ENCODE data around the gene HORMAD1.
"Not testable (repeated sequence)": the region's sequence is repeated elsewhere in the genome, so short reads cannot be mapped to it uniquely, and the experiment has no call there.

The HORMAD1 gene, protein sequence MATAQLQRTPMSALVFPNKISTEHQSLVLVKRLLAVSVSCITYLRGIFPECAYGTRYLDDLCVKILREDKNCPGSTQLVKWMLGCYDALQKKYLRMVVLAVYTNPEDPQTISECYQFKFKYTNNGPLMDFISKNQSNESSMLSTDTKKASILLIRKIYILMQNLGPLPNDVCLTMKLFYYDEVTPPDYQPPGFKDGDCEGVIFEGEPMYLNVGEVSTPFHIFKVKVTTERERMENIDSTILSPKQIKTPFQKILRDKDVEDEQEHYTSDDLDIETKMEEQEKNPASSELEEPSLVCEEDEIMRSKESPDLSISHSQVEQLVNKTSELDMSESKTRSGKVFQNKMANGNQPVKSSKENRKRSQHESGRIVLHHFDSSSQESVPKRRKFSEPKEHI

DNA sequence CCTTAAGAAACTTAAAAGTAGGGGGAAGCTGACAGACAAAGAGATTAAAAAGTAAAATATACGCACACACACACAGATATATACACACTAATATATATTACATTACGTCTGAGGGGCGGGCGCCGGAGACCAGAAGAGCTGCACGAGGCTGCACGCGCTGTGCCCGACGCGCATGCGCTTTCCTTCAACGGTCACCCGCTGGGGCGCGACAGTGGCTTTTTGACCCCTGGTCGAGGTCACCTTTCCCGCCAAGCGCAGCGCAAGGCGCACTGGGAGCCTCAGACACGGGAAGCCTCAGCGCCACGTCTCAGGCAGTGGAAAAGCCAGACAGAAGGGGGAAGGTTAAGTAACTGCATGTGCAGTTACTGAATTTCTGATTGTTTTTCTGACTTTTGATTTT lies at the start of gene HORMAD1:
HORMAD1 (minus strand) TSS at position 193 of the 400 bp plus-strand sequence. CDS start 1,390 bp downstream, outside the sequence.
- no peak for DNase-seq

DNA sequence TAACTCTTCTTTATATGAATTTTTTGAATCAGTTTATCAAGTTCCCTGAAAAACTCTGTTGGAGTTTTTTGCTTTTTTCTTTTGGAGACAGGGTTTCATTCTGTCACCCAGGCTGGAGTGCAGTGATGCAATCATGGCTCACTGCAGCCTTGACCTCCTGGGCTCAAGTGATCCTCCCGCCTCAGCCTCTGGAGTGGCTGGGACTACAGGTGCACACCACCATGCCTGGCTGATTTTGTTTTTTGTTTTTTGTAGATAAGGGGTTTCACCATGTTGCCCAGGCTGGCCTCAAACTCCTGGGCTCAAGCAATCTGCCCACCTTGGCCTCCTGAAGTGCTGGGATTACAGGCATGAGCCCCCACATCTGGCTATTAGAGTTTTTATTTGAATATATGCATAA lies 47.0 kb upstream of the HORMAD1 start:
- DNase-seq = not testable (repeated sequence)

DNA sequence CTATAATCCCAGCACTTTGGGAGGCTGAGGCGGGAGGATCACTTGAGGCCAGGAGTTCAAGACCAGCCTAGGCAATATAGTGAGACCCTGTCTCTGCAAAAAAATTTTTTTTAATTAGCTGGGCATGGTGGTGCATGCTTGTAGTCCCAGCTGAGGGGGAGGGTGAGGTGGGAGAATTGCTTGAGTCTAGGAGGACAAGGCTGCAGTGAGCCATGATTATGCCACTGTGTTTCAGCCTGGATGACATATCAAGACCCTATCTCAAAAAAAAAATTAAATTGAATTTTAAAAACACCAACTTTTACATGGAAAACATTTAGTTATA lies 45.2 kb upstream of the HORMAD1 start:
- not testable (repeated sequence) for DNase-seq

DNA sequence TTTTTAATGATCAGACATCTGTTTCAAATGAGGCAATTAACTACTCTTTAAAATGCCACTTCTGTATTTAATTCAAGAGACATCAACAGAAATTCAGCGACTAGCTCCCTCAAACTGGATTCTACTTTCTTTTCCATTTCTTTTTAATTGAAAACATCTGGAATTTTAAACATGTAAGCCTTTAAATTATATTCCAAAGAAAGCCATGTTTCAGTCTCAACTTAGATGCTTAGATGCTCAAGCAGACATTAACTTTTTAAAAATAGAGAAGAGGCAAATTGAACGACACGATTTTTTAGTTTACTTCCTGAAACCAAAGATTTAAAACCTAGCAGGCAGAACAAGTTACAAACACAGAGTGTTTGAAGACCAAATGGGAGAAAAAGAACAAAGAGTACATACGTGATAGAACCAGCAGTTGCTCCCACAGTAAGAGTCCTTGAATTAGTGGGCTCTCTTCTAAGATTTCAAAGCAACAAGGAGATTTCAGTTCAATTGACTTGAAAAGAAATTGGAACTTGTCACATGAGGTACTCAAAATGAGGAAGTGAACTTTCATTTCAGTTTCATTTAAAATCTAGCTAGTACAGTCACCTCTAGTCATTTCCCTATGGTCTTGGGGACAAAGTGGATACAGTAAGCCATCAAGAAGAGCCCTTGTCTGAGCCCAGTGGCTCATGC lies 44.7 kb upstream of the HORMAD1 start, which contains the start of gene CTSS:
CTSS (minus strand) TSS at position 483 of the 681 bp plus-strand sequence. CDS start 1,015 bp downstream, outside the sequence.
- no peak for DNase-seq

DNA sequence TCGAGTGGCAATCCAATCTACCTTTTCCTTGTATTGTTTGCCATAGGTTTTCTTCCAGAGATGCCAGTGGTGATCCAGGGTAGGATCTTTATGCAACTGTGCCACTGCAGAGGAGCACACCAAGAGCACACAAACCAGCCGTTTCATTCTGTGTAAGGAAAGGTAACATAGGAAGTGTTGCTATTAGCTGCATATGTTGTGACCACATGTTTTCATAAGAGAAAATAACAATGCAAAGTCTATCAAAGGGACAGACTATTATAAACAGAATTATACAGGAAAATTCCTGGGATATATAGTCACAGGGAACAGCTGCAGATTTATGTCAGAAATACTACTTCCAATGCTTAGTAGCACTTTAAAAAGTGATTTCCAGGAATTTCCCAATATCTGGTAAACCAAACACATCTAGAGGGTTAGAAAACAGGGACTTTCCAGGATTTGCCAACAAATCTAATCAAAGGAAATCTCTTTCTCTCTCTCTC lies 44.0 kb upstream of the HORMAD1 start:
- DNase-seq = no peak

DNA sequence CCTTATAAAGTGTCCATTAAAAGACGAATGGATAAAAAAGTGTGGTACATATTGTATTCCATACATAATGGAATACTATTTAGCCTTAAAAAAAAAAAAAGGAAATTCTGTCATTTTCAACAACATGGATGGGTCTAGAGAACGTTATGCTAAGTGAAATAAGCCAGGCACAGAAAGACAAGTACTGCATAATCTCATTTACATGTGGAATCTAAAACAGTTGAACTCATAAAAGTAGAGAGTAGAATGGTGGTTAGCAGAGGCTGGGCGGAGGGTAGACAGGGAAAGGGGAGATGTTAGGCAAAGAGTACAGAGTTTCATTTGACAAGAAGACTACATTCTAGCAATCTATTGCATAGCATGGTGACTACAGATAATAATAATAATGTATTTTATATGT lies 42.3 kb upstream of the HORMAD1 start:
- no peak for DNase-seq

DNA sequence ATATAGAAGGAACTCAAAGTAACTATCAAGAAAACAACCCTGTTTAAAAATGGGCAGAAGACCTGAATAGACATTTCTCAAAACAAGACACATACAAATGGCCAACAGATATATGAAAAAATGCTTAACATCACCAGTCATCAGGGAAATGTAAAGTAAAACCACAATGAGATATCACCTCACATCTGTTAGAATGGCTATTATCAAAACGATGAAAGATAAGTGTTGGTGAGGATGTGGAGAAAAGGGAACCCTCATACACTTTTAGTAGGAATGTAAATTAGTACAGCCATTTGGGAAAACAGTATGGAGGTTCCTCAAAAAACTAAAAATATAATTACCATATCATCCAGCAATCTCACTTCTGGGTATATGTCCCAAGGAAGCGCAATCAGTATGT lies 41.9 kb upstream of the HORMAD1 start:
- DNase-seq = no peak

DNA sequence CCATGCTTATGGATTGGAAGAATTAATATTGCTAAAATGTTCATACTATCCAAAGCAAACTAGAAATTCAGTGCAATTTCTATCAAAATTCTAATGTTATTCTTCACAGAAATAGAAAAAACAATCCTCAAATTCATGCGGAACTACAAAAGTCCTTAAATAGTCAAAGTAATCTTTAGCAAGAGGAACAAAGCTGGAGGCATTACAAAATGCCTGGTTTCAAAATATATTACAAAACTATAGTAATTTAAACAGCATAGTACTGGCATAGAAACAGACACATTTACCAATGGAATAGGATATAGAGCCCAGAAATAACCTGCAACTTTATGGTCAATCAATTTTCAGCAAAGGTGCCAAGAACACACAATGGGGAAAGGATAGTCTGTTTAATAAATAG lies 41.1 kb upstream of the HORMAD1 start:
- DNase-seq = no peak

DNA sequence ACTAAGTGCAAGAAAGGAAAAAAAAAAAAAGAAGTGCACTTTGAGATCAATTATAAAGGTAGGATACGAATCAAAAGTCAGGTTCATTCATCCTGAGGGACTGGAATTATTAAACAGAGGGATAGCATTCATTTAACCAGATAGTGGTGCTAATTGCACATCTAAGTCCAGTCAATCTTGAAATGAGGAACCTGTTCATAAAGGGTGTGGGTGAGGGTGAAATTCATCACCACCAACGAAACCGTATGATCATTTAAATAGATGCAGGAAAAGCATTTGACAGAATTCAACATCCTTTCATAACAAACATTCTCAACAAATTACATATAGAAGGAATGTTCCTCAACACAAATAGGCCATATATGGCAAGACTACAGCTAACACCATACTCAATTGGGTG lies 39.3 kb upstream of the HORMAD1 start:
- no peak for DNase-seq

DNA sequence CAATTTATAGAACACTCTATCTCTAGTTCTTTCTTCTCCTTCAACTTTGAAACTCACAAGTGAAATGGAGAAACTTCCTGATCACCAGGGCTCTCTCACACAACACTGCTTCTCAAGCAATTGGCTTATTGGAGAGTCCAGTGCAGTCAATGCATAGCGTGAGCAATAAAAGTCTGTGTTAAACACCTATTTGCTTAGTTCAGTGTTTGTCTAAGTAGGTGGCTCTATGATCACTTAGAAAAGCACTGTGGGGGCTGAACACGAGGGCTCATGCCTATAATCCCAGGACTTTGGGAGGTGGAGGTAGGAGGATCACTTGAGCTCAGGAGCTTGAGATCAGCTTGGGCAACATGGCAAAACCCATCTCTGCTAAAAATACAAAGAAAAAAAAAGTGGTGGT lies 32.7 kb upstream of the HORMAD1 start:
- DNase-seq = no peak

DNA sequence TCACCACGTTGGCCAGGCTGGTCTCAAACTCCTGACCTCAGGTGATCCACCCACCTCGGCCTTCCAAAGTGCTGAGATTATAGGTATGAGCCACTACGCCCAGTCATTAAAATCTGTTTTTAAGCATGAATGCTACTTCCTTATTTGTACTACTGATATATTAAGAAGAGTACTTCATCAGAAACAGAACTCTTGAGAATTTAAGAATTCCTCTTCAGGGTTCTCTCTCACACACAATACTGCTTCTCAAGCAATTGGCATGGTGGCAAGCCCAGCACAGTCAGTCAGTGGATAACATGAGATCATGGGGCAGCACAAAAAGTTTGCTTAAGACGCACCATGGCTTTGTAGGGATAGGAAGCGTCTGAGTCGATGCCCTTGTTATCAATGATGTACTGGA lies 30.7 kb upstream of the HORMAD1 start:
- no peak for DNase-seq

DNA sequence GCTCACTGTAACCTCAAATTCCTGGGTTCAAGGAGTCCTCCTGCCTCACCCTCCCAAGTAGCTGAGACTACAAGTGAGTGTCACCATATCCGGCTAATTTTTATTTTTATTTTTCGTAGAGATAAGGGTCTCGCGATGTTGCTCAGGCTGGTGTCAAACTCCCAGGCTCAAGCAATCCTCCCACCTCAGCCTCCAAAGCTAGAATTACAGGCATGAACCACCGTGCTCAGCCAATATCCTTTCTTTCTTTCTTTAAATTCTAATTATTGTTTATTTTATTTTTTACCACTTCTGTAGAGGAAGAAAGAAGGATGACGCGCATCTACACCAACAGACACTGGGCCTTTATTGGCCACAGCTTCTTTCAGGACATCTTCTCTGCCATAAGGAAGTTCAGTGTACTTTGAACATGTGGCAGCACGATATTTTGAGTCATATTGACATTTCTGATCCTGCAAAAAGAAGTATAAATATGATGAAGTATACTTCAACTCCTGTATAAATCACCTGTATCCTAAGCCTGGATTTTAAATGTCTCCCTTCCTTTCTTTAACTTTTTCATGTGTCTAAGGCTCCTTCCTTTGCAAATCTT lies 29.1 kb upstream of the HORMAD1 start:
- DNase-seq = no peak

DNA sequence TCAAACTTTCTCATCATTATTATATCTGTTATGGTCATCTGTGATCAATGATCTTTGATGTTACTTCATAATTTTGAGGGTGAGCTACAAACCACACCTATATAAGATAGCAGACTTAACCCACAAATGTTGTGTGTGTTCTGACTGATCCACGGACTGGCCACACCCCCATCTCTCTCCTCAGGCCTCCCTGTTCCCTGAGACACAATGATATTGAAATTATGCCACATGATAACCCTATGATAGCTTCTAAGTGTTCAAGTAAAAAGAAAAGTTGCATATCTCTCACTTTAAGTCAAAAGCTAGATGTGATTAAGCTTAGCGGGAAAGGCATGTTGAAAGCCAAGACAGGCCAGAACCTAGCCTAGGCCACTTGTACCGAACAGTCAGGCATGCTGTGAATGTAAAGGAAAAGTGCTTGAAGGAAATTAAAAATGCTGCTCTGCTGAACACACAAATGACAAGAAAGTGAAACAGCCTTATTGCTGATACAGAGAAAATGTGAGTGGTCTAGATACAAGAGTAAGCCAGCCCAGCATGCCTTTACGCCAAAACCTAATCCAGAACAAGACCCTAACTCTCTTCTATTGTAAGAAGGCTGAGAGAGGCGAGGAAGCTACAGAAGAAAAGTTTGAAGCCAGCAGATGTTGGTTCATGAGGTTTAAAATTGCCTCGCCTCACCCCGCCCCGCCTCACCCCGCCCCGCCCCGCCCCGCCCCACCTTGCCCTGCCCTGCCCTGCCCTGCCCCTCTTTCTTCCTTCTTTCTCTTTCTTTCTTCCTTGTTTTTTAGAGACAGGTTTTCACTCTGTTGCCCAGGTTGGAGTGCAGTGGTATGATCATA lies 28.4 kb upstream of the HORMAD1 start:
- no peak for DNase-seq

DNA sequence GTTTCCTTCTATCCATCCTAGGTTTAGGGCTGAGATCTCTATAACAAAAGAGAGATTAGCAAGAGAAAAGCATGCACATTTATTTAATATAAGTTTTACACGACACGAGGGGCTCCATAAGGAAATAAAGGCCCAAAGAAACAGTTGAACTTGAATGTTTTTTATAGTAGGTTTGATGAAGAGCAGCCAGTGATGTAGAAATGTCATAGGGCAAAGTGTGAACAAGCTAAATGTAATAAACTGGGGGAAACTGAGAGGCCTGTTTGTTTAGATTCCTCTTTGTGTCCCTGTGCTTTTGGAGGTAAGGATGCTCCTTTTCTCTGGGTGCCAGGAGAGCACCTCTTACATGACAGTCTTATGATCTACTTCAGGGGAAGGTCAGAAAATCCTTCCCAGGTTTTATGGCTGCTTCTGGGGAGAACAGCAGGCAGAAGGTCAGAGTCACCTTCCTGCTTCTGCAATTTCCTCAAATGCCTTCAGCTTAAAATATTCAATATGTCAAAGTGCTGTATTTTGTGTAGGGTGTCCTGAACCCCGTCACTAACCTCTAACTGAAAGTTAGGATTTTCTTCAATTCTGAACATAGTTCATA lies 9.5 kb upstream of the HORMAD1 start:
- DNase-seq = no peak

DNA sequence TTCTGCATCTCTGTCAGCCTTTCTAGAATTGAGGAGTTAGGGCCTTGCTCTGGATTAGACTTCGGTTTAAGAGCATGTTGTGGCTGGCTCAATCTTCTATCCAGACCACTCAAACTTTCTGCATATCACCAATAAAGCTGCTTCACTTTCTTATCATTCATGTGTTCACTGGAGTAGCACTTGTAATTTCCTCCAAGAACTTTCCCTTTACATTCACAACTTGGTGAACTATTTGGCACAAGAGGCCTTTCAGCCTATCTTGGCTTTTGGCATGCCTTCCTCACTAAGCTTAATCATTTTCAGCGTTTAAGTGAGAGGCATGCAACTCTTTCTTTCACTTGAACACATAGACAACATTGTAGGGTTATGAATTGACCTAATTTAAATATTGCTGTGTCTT lies 3.6 kb upstream of the HORMAD1 start:
- DNase-seq = no peak

DNA sequence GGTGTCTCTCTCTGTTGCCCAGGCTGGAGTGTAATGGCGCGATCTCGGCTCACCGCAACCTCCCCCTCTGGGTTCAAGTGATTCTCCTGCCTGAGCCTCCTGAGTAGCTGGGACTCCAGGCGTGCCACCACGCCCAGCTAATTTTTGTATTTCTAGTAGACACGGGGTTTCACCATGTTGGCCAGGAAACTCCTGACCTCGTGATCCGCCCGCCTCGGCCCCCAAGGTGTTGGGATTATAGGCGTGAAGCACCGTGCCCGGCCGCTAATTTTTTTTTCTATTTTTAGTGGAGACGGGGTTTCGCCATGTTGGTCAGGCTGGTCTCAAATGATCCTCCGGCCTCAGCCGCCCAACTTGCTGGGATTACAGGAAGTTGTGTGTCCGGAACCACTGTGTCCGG lies 597 bp downstream of the HORMAD1 start:
- no peak for DNase-seq

DNA sequence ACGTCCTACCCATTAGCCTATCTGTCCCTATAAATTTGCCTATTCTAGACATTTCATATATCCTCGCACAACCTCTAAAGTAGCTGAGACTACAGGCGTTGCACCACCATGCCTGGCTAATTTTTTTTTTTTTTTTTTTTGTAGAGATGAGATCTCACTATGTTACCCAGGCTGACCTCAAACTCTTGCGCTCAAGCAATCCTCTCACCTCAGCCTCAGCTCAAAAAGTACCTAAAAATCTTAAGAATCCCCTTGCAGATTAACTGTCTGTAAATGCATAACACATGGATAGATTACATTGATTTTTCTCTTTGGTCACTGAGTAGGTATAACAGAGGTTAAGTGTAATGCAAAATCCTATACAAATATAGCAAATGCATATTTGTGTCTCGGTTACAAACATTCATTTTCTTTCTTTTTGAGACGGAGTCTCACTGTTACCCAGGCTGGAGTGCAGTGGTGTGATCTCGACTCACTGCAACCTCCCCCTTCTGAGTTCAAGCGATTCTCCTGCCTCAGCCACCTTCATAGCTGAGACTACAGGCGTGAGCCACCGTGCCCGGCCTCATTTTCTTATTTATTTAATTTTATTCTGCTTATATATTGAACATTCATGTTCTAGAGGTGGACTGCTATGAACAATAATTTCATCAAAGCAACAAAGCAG lies 2.3 kb downstream of the HORMAD1 start:
- DNase-seq = no peak

DNA sequence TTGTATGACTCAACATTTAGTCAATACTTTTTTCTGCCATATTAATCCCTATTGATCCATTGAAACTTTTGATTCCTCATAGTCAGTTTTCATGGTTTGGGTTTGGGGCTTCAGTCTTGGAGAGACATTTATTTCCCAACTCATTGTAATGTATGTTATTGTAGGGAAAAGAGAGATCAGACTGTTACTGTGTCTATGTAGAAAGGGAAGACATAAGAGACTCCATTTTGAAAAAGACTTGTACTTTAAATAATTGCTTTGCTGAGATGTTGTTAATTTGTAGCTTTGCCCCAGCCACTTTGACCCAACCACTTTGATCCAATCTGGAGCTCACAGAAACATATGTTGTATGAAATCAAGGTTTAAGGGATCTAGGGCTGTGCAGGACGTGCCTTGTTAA lies 11.7 kb downstream of the HORMAD1 start:
- not testable (repeated sequence) for DNase-seq

DNA sequence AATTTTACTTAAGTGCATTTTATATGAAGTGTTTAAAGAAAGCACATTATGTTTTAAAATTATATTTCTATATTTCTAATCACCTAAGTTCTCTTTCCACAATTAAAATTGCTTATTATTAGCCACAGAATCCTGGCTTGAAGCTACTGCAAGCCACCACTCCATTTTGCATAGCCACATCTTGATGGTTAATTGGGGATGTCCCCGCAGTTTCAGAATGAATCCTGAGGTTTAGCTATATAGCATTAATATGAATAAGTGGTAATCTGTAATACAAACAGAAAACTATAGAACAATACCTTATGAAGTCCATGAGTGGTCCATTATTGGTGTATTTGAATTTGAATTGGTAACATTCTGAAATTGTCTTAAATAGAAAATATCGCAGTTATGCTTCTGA lies 12.1 kb downstream of the HORMAD1 start:
- no peak for DNase-seq

DNA sequence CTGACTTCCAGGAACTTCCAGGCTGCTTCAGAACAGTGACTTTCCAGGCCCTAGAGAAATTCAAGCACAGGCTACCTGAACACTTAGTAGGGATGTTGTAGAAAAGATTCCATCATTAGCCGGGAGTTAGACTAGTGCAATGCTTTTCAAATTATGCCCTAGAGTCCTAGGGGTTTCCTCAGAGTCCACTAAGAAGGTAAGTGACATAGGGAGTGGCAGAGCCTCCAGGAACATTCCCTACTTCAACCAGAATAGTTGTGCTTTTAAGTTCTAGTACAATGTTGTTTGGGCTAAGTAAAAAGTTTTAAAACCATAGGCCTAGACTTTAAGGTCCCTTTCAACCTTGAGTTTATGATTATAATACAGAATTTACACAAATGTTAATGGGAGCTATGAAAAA lies 14.6 kb downstream of the HORMAD1 start:
- no peak for DNase-seq

DNA sequence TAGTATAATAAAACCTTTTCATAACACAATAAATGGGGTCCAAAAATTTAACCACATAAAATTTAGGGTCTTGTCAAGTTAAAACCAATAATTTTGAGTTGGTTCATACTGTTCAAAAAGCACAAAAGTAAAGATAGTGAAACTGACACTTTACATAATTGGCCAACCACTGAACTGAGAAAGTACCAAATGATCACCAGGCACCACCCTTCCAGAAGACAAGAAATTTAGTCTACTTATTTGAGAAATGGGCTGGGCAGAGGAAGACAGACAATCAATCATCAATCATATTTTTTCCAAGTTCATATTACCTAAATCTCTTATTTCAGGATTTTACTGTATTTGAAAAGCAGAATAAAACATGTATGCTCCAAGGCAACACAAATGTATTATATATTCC lies 17.3 kb downstream of the HORMAD1 start:
- DNase-seq = no peak
